DMS114 treated with DMSO at 0.1 percent for 48 hours (cell line): Measurements from ENCODE around the gene ABCB7.
A peak's percentile ranks its signal among the peaks of the same experiment; 100 is the strongest.
"Not testable (repeated sequence)": the region's sequence is repeated elsewhere in the genome, so short reads cannot be mapped to it uniquely, and the experiment has no call there.

ENCODE experiments used
- DNase-seq: peaks from one replicate; lab custom pipeline; 2025; ENCODE audit not compliant: unreplicated experiment; lab: John Stamatoyannopoulos, UW

ABCB7 gene

DNA sequence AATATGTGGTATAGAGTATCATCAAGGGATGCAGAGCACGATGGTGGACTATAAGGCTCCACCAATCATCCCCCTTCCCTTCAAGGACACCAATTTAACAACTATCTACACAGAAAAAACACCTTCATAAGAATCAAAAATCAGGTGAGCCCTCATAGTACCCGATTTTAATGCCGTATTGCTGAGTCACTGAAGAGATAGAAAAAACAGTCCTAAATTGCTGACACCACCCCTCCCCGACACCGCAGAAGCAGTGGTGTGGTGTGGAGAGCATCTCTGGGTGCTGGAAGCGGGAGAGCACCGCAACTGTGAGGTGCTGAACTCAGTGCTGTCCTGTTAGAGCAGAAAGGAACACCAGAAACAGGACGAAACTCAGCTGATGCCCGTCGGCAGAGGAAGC lies 49.3 kb downstream of the ABCB7 start:
- no peak for DNase-seq

DNA sequence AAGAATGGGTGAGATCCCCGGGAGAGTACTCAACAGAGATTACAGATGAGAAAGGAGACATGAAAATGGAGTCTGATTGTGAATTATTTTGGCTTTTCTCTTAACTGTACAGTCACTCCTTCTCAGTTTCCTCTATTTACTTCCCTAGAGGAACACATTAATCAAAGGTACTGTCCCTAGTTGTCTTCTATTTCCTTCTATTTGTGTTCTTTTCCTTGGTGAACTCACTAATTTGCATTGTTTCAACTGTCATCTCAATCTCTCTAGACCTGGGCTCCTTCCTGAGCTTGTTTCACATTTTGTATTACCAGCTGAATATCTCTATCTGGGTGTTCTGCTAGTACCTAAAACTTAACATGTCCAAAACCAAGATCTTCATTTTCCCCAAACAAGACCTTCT lies 59.8 kb downstream of the ABCB7 start:
- DNase-seq, result no peak

- DNase-seq, result no peak
Observed at GRCh38 chrX:75086731-75087195, 69.3 kb downstream of the ABCB7 start.

GRCh38 chrX:75084757-75085156 lies 71.3 kb downstream of the ABCB7 start:
- no peak for DNase-seq

- no peak for DNase-seq
Observed at GRCh38 chrX:75076429-75076828, 79.7 kb downstream of the ABCB7 start.

- no peak for DNase-seq
Observed at GRCh38 chrX:75074475-75074874, 81.6 kb downstream of the ABCB7 start.

DNA sequence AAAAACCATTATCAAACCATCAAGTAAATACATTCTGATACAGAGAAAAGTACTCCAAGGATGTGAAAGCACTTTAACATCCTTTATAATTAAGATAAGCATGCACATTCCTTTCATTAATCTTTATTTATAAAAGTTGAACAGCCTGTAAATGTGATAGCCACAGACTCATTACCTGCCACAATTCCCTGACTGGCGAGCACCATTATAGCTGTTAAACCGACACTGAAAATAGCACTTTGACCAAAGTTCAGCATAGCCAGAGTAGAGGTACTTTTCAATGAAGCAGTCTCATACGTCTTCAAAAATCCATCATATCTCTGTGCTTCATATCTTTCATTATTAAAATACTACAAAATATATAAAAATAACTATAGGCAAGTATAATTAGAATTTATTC lies 84.7 kb downstream of the ABCB7 start:
- no peak for DNase-seq

- DNase-seq, result no peak
Observed at GRCh38 chrX:75067931-75068330, 88.2 kb downstream of the ABCB7 start.

DNA sequence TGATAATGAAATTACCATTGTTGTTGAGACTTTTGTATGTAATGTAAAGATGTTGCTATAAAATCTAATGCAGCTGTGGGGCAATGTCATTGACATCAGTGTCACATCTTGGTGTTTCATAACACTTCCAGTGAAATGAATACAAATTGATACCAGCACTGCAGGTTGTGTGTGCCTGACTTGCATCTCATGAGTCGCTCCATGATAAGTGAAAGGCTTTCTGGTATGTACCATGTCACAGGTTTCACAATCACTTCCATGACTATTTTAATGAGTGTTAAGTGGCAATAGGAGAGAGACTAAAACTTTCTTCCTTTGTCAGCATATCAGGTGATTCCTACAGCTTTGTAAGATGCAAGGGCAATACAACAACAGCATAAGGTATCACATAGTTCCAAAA lies 94.4 kb downstream of the ABCB7 start:
- DNase-seq, result no peak

GRCh38 chrX:75051047-75051446 lies 105.0 kb downstream of the ABCB7 start:
- DNase-seq, result no peak

GRCh38 chrX:75045369-75045768 lies 110.7 kb downstream of the ABCB7 start:
- DNase-seq, result no peak

DNA sequence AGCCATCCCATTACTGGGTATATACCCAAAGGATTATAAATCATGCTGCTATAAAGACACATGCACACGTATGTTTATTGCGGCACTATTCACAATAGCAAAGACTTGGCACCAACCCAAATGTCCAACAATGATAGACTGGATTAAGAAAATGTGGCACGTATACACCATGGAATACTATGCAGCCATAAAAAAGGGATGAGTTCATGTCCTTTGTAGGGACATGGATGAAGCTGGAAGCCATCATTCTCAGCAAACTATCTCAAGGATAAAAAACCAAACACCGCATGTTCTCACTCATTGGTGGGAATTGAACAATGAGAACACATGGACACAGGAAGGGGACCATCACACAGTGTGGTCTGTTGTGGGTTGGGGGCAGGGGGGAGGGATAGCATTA lies 111.9 kb downstream of the ABCB7 start:
- not testable (repeated sequence) for DNase-seq

- peak; percentile 0 for DNase-seq
Observed at GRCh38 chrX:75038925-75039324, 117.2 kb downstream of the ABCB7 start.
